HG02981 (cell line): ENCODE measurements around the gene CDH1.
A peak's percentile ranks its signal among the peaks of the same experiment; 100 is the strongest.

Experiments
- ATAC-seq: cut with Tn5 transposase; IDR thresholded peaks from one replicate; pipeline ENCODE4 v1.9.1; 2021; ENCODE audit warnings: mild to moderate bottlenecking, moderate library complexity; ENCODE audit not compliant: unreplicated experiment

Gene CDH1

DNA sequence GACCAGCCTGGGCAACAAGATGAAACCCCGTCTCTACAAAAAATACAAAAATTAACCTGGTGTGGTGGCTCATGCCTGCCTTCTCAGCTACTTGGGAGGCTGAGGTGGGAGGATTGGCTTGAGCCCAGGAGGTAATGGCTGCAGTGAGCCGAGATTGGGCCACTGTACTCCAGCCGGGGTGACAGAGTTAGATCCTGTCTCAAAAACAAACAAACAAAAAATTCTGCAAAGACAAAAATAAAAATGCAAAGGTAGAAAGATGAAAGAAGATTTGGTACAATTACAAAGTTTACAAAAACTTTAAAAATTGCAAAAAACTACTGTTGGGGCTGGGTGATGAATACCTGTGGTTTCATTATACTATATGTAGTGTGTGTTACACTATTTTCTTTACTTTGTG lies 5.5 kb upstream of the CDH1 start:
- ATAC-seq, result no peak

DNA sequence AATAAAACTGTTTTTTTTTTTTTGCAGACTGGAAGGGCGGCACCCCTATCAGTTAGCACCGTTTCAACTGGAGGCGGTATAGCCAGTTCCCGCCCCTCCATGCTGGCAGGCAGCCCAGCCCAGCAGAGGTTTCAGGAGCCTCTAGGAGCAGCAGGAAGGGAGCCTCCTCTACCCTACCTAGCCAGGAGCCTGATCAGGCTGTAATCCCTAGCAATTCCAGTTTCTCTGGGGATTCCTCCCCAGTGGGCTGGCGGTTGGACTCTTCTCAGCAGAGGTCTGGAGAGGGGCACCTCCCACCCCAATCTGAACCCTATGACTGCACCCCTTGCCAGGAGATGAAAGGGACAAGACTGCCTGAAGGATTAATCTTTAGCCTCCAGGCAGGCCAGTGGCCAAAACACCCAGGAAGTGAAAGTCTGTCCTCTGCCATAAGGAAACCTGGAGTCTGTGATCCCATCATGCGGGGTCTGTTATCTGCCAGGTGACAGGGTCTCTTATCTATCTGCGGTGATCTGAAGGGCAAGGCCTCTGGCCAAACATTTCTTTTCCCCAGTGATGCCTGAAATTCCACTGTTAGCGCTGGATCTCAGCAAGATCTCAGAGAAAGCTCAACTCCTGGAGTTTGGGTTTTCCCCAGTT lies 4.9 kb upstream of the CDH1 start:
- ATAC-seq, result no peak

DNA sequence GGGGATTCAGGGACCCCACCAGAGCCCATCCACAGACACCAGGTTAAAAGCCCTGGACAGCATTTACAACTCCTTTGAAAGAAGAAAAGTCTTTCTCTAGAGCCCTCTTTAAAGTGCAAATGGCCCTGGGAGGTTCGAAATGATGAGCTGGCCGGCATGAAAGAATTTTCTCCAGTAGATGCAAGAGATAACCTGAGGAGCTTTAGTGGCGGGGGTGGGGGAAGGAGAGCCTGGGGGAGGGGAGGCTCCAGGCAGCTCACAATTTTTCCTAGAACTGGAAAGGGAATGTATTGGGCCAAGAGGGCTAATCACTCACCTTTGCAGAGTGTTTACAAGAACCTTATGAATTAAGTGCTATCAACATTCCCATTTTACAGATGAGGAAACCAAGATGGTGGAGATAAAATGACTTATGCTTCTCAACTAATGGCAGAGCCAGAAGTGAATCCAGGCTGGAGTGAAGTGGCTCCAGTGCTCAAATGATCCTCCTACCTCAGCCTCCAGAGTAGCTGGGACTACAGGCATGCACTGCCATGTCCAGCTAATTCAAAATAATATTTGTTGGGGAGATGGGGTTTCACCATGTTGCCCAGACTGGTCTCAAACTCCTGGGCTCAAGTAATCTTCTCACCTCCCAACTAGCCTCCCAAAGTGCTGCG lies 4.2 kb upstream of the CDH1 start:
- no peak for ATAC-seq

- no peak for ATAC-seq
Observed at GRCh38 chr16:68733570-68733969, 3.5 kb upstream of the CDH1 start.

DNA sequence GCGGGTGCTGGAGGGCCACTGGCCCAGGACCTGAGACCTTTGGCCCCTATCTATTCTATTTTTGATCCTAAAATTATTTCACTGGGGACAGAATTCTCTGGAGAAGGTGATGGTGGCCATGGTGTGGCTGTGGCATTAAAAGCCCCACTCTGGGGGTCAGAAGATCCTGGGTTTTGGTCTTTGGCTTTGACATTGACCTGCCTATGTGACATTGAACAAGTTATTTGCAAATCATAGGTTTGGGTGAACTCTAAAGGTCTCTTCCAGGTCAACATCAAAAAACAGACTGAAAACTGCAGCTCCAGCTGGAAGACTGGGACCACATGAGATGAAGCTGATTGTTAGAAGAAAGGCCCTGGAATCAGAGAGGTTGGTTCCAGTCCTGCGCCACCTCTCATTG lies 2.3 kb upstream of the CDH1 start:
- no peak for ATAC-seq

DNA sequence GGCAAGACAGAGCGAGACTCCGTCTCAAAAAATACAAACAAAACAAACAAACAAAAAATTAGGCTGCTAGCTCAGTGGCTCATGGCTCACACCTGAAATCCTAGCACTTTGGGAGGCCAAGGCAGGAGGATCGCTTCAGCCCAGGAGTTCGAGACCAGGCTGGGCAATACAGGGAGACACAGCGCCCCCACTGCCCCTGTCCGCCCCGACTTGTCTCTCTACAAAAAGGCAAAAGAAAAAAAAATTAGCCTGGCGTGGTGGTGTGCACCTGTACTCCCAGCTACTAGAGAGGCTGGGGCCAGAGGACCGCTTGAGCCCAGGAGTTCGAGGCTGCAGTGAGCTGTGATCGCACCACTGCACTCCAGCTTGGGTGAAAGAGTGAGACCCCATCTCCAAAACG lies 531 bp upstream of the CDH1 start:
- ATAC-seq, result no peak

DNA sequence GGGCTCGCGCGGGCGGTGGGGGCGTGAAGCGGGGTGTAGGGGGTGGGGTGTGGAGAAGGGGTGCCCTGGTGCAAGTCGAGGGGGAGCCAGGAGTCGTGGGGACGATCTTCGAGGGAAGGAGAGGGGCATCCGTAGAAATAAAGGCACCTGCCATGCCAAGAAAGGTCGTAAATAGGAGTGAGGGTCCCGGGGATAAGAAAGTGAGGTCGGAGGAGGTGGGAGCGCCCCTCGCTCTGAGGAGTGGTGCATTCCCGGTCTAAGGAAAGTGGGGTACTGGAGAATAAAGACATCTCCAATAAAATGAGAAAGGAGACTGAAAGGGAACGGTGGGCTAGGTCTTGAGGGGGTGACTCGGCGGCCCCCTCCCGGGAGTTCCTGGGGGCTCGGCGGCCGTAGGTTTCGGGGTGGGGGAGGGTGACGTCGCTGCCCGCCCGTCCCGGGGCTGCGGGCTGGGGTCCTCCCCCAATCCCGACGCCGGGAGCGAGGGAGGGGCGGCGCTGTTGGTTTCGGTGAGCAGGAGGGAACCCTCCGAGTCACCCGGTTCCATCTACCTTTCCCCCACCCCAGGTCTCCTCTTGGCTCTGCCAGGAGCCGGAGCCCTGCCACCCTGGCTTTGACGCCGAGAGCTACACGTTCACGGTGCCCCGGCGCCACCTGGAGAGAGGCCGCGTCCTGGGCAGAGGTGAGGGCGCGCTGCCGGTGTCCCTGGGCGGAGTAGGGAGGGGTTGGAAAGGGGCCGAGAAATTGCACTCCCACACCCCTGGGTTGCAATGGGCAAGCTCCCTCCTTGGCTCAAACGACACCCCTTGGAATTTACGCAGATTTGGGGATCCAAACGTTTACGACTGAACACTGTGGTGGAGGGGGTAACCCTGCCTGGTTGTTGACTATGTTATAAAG lies 888 bp downstream of the CDH1 start:
- ATAC-seq, result no peak

DNA sequence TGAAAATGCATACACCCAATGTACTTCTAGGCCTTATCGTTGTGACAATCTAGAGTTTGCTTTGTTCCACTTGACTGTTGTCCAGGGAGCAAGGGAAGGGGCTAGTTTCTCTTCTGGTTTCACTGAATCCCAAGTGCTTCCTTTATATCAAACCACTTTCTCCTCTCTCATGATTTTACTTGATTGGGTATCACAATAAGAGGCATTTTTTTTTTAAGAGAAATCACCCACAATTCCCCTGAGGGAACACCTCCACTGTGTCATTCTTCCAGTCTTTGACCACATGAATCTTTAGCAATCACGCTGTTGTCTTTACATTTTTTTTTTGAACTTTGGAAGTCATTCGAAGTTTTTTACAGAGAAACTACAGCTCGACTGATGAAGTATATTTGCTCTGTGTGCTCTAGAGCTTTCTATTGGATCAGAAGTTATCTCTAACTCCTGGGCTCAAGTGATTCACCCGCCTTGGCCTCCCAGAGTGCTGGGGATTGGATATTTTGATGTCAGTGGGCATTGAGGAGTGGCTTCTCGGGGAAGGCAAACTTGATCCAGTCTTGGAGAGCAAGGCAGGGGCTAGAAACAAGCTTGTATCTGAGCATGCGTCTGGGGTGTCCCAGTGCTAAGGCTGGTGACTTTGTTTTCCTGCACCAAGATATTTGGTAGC lies 3.0 kb downstream of the CDH1 start:
- no peak for ATAC-seq

GRCh38 chr16:68740628-68741346 lies 3.7 kb downstream of the CDH1 start:
- no peak for ATAC-seq

GRCh38 chr16:68743664-68744063 lies 6.6 kb downstream of the CDH1 start:
- ATAC-seq, result no peak

DNA sequence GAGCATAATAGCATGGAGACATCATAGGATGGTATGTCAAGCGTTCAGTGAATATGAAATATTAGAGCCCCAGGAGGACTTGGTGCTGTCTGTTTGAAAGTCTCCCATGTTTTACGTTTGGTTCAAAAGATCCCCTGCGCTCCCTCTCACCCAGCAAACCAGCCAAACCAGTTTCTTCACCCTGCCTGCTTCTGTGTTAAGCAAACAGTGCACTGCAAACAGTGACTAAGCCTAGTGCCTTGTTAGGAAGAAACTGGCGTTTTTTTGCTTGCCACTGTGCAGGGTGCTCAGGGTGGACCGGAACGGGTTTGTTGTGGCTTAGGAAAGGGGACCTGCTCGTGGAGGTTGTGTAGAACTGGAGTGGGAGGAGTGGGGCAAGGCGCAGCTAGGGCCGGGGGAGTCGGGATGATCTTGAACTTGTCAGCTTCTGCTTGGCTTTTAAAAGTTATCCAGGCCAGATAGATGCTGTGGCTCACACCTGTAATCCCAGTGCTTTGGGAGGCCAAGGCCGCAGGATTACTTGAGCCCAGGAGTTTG lies 7.7 kb downstream of the CDH1 start:
- no peak for ATAC-seq

DNA sequence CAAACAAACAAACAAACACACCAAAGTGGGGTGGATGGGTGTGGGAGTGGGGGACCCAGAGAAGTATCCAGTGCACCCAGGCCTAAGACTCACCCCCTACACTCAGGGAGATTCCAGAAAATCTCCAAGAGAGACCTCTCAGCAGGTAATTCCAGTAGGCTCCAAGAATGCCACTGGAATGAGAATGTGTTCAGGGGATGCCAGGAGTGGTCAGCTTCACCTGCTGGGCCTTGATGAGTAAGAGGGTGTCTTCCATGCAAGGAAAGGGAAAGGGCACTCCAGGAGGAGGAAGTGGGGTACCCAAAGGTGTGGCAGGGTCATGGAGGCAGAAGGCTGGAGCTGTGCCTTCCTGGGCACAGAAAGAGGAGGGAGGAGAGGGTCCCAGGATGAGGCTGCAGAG lies 9.9 kb downstream of the CDH1 start:
- no peak for ATAC-seq

DNA sequence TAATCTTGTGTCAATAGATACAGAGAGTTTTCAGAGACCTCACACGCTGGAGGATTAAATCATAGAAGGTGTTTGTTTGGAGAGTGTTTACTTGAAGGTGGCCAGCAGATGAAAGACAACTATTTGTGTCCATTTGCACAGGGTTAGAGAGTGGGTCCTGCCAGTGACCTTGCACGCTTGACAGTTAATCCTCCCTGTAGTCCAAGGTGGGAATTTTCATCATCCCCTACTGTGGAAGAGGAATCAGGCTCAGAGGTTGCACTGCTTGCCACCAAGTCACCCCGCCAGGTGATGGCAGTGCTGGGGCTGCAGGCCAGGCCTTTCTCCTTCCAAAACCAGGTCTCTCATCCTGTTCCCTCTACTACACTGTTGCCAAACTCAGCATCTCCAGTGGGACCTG lies 12.3 kb downstream of the CDH1 start:
- ATAC-seq, result no peak

- ATAC-seq, result no peak
Observed at GRCh38 chr16:68750193-68750695, 13.2 kb downstream of the CDH1 start.

GRCh38 chr16:68751160-68751559 lies 14.1 kb downstream of the CDH1 start:
- no peak for ATAC-seq

DNA sequence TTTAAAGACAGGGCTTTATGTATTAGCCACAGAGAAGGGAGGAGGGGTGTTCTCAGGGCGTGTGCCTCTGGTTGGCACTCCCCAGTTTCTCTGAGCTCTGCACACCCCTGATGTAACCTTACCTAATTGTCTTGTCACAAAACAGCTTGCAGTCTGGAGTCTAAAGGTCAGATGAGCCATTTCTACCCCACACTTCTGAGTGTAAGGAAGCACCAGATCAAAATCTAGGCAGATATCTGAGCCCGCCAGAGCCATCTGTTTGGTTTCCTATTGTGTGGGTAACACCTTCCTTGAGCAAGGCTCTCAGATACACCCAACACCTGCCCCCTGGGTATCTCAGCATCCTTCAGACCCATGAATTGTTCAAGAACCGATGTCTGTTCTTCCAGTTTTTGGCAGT lies 15.5 kb downstream of the CDH1 start:
- ATAC-seq, result no peak

DNA sequence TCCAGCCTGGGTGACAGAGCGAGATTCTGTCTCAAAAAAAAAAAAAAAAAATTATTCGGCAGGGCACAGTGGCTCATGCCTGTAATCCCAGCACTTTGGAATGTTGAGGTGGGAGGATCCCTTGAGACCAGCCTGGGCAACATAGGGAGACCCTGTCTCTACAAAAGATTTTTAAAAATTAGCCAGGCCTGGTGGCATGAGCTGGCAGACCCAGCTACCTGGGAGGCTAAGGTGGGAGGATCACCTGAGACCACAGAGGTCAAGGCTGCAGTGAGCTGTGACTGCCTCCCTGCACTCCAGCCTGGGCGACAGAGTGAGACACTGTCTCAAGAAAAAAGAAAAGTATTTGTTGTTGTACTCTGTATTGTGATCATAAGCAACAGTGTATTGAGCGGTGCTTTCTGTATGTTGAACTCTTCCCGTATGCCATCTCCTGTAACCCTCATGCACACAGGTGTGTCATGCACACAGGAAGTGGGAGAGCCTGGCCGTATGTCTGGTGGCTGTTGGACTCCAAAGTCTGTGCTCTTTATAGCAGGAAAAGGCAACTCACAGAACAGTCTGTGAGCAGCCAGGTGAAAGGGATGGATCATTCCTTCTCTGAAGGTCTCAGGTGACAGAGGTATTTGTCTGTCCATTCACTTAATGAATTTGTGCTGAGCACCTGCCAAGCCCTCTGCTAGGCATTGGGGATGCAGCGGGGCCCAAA lies 17.1 kb downstream of the CDH1 start:
- no peak for ATAC-seq

- ATAC-seq, result peak; percentile 65
Observed at GRCh38 chr16:68756239-68756915, 19.3 kb downstream of the CDH1 start.

DNA sequence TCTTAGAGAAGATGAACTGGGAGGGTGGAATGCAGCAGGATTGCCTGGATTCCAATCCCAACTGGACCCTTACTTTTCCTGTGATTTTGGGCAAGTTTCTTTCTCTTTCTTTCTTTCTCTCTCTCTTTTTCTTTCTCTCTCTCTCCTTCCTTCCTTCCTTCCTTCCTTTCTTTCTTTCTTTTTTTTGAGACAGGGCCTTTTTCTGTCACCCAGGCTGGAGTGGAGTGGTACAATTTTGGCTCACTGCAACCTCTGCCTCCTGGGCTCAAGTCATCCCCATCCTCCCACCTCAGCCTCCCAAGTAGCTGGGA lies 20.5 kb downstream of the CDH1 start:
- ATAC-seq, result no peak
